Progenitor cell of endocrine pancreas (in vitro differentiated cells): ENCODE results near the gene ARID1B. TPM values are rescaled to one million over a fixed set of nuclear protein-coding genes. Genes with fewer than 3 reads are reported as not detected.

ENCODE experiments used
- DNase-seq: peaks from one replicate; pipeline ENCODE4 v3.0.0; 2021; ENCODE audit warnings: low spot score; ENCODE audit not compliant: unreplicated experiment
- H3K27ac Mint-ChIP-seq: 2 replicates; pipeline ENCODE4 v1.8.0; 2021; ENCODE audit warnings: mild to moderate bottlenecking, moderate library complexity, mixed read lengths
- H3K27me3 Mint-ChIP-seq: 2 replicates; pipeline ENCODE4 v1.8.0; 2021; ENCODE audit warnings: mixed read lengths
- H3K36me3 Mint-ChIP-seq: 2 replicates; pipeline ENCODE4 v1.8.0; 2022; ENCODE audit warnings: mixed read lengths; ENCODE audit not compliant: insufficient read depth
- H3K4me1 Mint-ChIP-seq: 2 replicates; pipeline ENCODE4 v1.8.0; 2021; ENCODE audit warnings: low read depth, mixed read lengths
- H3K4me3 Mint-ChIP-seq: 2 replicates; pipeline ENCODE4 v1.8.0; 2021; ENCODE audit warnings: low read depth, mild to moderate bottlenecking, moderate library complexity, mixed read lengths
- H3K9me3 Mint-ChIP-seq: 2 replicates; pipeline ENCODE4 v1.8.0; 2021; ENCODE audit warnings: low read depth, mixed read lengths
- CTCF ChIP-seq: fragments of 200-600 bp; sonication (generic); IDR thresholded peaks from one replicate; pipeline ENCODE4 v1.5.0; 2021; ENCODE audit warnings: antibody characterized with exemption, mild to moderate bottlenecking; ENCODE audit not compliant: unreplicated experiment
- total RNA-seq: library from RNA; stranded (reverse); gene quantifications from 2 replicates; pipeline ENCODE4 v1.2.1, GENCODE V29; 2021

The ARID1B gene
- total RNA-seq, 1 donor from 2014 or later = 152 TPM

- H3K27me3 Mint-ChIP-seq = no peaks in the 10 kb centered on the region
- H3K4me3 Mint-ChIP-seq = no peak overlapping the region
- no peak for DNase-seq
- no peak for TF ChIP-seq CTCF
- peaks cover 8% of the 10 kb centered on the region for H3K36me3 Mint-ChIP-seq
- H3K4me1 Mint-ChIP-seq = peaks cover 75% of the 10 kb centered on the region
- no peaks in the 10 kb centered on the region for H3K9me3 Mint-ChIP-seq
- H3K27ac Mint-ChIP-seq = no peak overlapping the region
These were observed 316.4 kb downstream of the ARID1B start for GRCh38 chr6:157093536-157093935.

- no peaks in the 10 kb centered on the region for H3K27me3 Mint-ChIP-seq
- peaks cover 72% of the 10 kb centered on the region for H3K4me1 Mint-ChIP-seq
- no peak for TF ChIP-seq CTCF
- no peak overlapping the region for H3K4me3 Mint-ChIP-seq
- H3K9me3 Mint-ChIP-seq = no peaks in the 10 kb centered on the region
- no peak overlapping the region for H3K27ac Mint-ChIP-seq
- no peak for DNase-seq
- H3K36me3 Mint-ChIP-seq = peaks cover 9% of the 10 kb centered on the region
These were observed 316.9 kb downstream of the ARID1B start for GRCh38 chr6:157094038-157094437.

GRCh38 chr6:157095084-157095483, 317.9 kb downstream of the ARID1B start:
- Mint-ChIP-seq H3K4me1 (peaks cover 62% of the 10 kb centered on the region), H3K27ac (peak overlapping the region; percentile 63), H3K36me3 (peaks cover 9% of the 10 kb centered on the region), H3K4me3 (no peak overlapping the region), H3K27me3 (no peaks in the 10 kb centered on the region), H3K9me3 (no peaks in the 10 kb centered on the region)
- TF ChIP-seq CTCF = no peak
- DNase-seq = no peak

- Mint-ChIP-seq H3K4me3 (no peak overlapping the region), H3K4me1 (peaks cover 59% of the 10 kb centered on the region), H3K9me3 (no peaks in the 10 kb centered on the region), H3K36me3 (peaks cover 12% of the 10 kb centered on the region), H3K27ac (no peak overlapping the region), H3K27me3 (no peaks in the 10 kb centered on the region)
- no peak for DNase-seq
- no peak for TF ChIP-seq CTCF
These were observed 318.4 kb downstream of the ARID1B start for GRCh38 chr6:157095569-157095968.

GRCh38 chr6:157096105-157096504, 318.9 kb downstream of the ARID1B start:
- H3K36me3 Mint-ChIP-seq = peaks cover 17% of the 10 kb centered on the region
- DNase-seq = no peak
- peak overlapping the region; percentile 37 for H3K4me3 Mint-ChIP-seq
- no peaks in the 10 kb centered on the region for H3K27me3 Mint-ChIP-seq
- peaks cover 59% of the 10 kb centered on the region for H3K4me1 Mint-ChIP-seq
- no peak for TF ChIP-seq CTCF
- peak overlapping the region; percentile 75 for H3K27ac Mint-ChIP-seq
- no peaks in the 10 kb centered on the region for H3K9me3 Mint-ChIP-seq
